Fibroblast of lung (primary cell): Measurements from ENCODE around the gene TENT4A. TPM values are rescaled to one million over a fixed set of nuclear protein-coding genes. Genes with fewer than 3 reads are reported as not detected.

ENCODE experiments used
- DNase-seq, 2 donors: peaks; one replicate each; pipeline versions ENCODE4 v3.0.0 to v3.0.0-alpha.2; 2010; ENCODE audit warnings: low read depth in 2 of 2
- H2AFZ ChIP-seq: 2 replicates; pipeline ENCODE4 v1.5.1; 2012; ENCODE audit warnings: low read length, control low read depth, inconsistent platforms
- H3K27ac ChIP-seq: 2 replicates; pipeline ENCODE4 v1.5.1; 2011; ENCODE audit warnings: low read length, control low read depth; ENCODE audit not compliant: insufficient read depth
- H3K27me3 ChIP-seq: 2 replicates; pipeline ENCODE4 v1.5.1; 2011; ENCODE audit warnings: mild to moderate bottlenecking, low read length; ENCODE audit not compliant: control insufficient read depth, insufficient read depth
- H3K36me3 ChIP-seq: 2 replicates; pipeline ENCODE4 v1.5.1; 2011; ENCODE audit warnings: low read length; ENCODE audit not compliant: control insufficient read depth, insufficient read depth
- H3K4me1 ChIP-seq: 2 replicates; pipeline ENCODE4 v1.5.1; 2011; ENCODE audit warnings: low read length; ENCODE audit not compliant: control insufficient read depth, insufficient read depth; ENCODE audit errors: extremely low read depth
- H3K4me2 ChIP-seq: 2 replicates; pipeline ENCODE4 v1.5.1; 2011; ENCODE audit warnings: low read length, control low read depth; ENCODE audit not compliant: insufficient read depth; ENCODE audit errors: extremely low read depth
- H3K4me3 ChIP-seq, 4 experiments: fragments of 200-600 bp in 1 of 4; sonication (generic) in 1 of 4; replicated peaks in 1 of 4; 2 replicates each; pipeline ENCODE4 v1.5.1; 2011 to 2016; ENCODE audit warnings: low read length in 4 of 4, low read depth in 3 of 4, mild to moderate bottlenecking in 3 of 4, control low read depth in 2 of 4, inconsistent platforms in 1 of 4, mixed read lengths in 1 of 4; ENCODE audit not compliant: insufficient read depth in 1 of 4; ENCODE audit errors: control extremely low read depth in 1 of 4
- H3K79me2 ChIP-seq: 2 replicates; pipeline ENCODE4 v1.5.1; 2012; ENCODE audit warnings: mild to moderate bottlenecking, low read length, inconsistent platforms; ENCODE audit not compliant: control insufficient read depth, insufficient read depth
- H3K9ac ChIP-seq: 2 replicates; pipeline ENCODE4 v1.5.1; 2011; ENCODE audit warnings: mild to moderate bottlenecking, low read length, control low read depth; ENCODE audit not compliant: insufficient read depth
- H3K9me3 ChIP-seq: 2 replicates; pipeline ENCODE4 v1.5.1; 2012; ENCODE audit warnings: low read depth, low read length; ENCODE audit not compliant: control insufficient read depth, insufficient read depth
- H4K20me1 ChIP-seq: 2 replicates; pipeline ENCODE4 v1.5.1; 2011; ENCODE audit warnings: low read length; ENCODE audit not compliant: control insufficient read depth, insufficient read depth; ENCODE audit errors: extremely low read depth
- EZH2 ChIP-seq: IDR thresholded peaks from 2 replicates; pipeline ENCODE4 v1.5.1; 2012; ENCODE audit warnings: low read length, control low read depth, mild to moderate bottlenecking; ENCODE audit errors: missing control alignments
- polyA plus RNA-seq, 2 donors: library from polyadenylated mRNA; depleted of rRNA in 1 of 2; stranded (reverse) in 1 of 2; unstranded in 1 of 2; fragments of >200 nt; gene quantifications; 2 replicates each; pipeline ENCODE4 v1.2.1, GENCODE V29; 2011 to 2012; ENCODE audit warnings: missing spikeins in 1 of 2
- total RNA-seq: library from RNA; depleted of rRNA; stranded (reverse); fragments of >200 nt; gene quantifications from 2 replicates; pipeline ENCODE4 v1.2.1, GENCODE V29; 2014
- TF ChIP-seq, protein P1 (sequence below), 2 donors: IDR thresholded peaks in 1 of 2; conservative IDR thresholded peaks in 1 of 2; 1 replicate in 1 of 2; 2 replicates in 1 of 2; pipeline ENCODE4 v1.5.1; 2011 to 2012; ENCODE audit warnings: low read length in 2 of 2, control low read depth in 1 of 2, inconsistent platforms in 1 of 2, low read depth in 1 of 2, mild to moderate bottlenecking in 1 of 2

TENT4A gene
- total and polyA plus RNA-seq, 2 donors (not counting 1 experiment from before 2014, with no cell fraction given): 3.1 to 10.4 TPM

- H3K36me3 ChIP-seq: peaks cover 2% of the 10 kb centered on the region
- no peak overlapping the region for H3K4me2 ChIP-seq
- no peaks in the 10 kb centered on the region for H3K27me3 ChIP-seq
- no peak overlapping the region for H2AFZ ChIP-seq
- no peak overlapping the region for H3K9ac ChIP-seq
- H3K79me2 ChIP-seq: peaks cover 90% of the 10 kb centered on the region
- H3K9me3 ChIP-seq: no peaks in the 10 kb centered on the region
- H3K4me1 ChIP-seq: peaks cover 21% of the 10 kb centered on the region
- no peak overlapping the region for H3K27ac ChIP-seq
- no peak for DNase-seq
- no peak overlapping the region for H3K4me3 ChIP-seq
- peaks cover 6% of the 10 kb centered on the region for H4K20me1 ChIP-seq
- TF ChIP-seq, protein P1, sequence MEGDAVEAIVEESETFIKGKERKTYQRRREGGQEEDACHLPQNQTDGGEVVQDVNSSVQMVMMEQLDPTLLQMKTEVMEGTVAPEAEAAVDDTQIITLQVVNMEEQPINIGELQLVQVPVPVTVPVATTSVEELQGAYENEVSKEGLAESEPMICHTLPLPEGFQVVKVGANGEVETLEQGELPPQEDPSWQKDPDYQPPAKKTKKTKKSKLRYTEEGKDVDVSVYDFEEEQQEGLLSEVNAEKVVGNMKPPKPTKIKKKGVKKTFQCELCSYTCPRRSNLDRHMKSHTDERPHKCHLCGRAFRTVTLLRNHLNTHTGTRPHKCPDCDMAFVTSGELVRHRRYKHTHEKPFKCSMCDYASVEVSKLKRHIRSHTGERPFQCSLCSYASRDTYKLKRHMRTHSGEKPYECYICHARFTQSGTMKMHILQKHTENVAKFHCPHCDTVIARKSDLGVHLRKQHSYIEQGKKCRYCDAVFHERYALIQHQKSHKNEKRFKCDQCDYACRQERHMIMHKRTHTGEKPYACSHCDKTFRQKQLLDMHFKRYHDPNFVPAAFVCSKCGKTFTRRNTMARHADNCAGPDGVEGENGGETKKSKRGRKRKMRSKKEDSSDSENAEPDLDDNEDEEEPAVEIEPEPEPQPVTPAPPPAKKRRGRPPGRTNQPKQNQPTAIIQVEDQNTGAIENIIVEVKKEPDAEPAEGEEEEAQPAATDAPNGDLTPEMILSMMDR (conservative IDR thresholded peaks at IDR 0.05 in 1 of 2, IDR thresholded peaks at IDR 0.05 in 1 of 2; ENCODE audit: low read depth in 1 of 2, low read length in 2 of 2): no peak
- no peak for TF ChIP-seq EZH2
These were observed 5.0 kb downstream of the TENT4A start for GRCh38 chr5:6718161-6718681.

- peaks cover 6% of the 10 kb centered on the region for H4K20me1 ChIP-seq
- H3K4me1 ChIP-seq: peaks cover 21% of the 10 kb centered on the region
- peaks cover 95% of the 10 kb centered on the region for H3K79me2 ChIP-seq
- no peak for TF ChIP-seq EZH2
- TF ChIP-seq, protein P1 (conservative IDR thresholded peaks at IDR 0.05 in 1 of 2, IDR thresholded peaks at IDR 0.05 in 1 of 2; ENCODE audit: low read depth in 1 of 2, low read length in 2 of 2): no peak
- no peak overlapping the region for H2AFZ ChIP-seq
- H3K27me3 ChIP-seq: no peaks in the 10 kb centered on the region
- peaks cover 2% of the 10 kb centered on the region for H3K36me3 ChIP-seq
- H3K9ac ChIP-seq: no peak overlapping the region
- no peak overlapping the region for H3K4me3 ChIP-seq
- no peaks in the 10 kb centered on the region for H3K9me3 ChIP-seq
- H3K27ac ChIP-seq: no peak overlapping the region
- DNase-seq: no peak
- H3K4me2 ChIP-seq: no peak overlapping the region
These were observed 5.5 kb downstream of the TENT4A start for GRCh38 chr5:6718718-6719117.

DNA sequence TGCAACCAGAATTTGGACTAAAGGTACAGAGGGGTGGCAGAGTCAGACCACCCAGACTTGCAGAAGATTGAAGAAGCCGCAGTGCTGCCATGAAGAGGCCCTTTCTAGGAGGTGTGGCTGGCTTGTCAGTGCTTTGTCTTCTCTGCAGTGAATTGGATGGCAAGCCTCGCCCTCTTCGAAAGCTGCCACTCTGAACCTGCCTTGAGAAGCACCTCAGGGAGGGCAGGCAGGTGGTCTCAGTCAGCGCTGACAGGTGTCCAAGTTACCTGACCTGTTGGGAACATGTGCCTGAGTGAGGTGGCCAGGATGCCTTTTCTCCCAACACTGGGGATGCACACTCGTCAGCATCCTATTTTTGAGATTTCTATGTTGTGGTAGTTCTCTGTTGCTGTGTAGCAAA, 6.2 kb downstream of the TENT4A start:
- H3K9ac ChIP-seq: no peak overlapping the region
- no peak overlapping the region for H3K27ac ChIP-seq
- no peak for DNase-seq
- no peak overlapping the region for H2AFZ ChIP-seq
- peaks cover 99% of the 10 kb centered on the region for H3K79me2 ChIP-seq
- peaks cover 6% of the 10 kb centered on the region for H4K20me1 ChIP-seq
- no peak overlapping the region for H3K4me2 ChIP-seq
- no peaks in the 10 kb centered on the region for H3K27me3 ChIP-seq
- H3K9me3 ChIP-seq: no peaks in the 10 kb centered on the region
- H3K4me1 ChIP-seq: peaks cover 21% of the 10 kb centered on the region
- TF ChIP-seq EZH2: no peak
- TF ChIP-seq, protein P1 (conservative IDR thresholded peaks at IDR 0.05 in 1 of 2, IDR thresholded peaks at IDR 0.05 in 1 of 2; ENCODE audit: low read depth in 1 of 2, low read length in 2 of 2): no peak
- H3K36me3 ChIP-seq: peaks cover 2% of the 10 kb centered on the region
- no peak overlapping the region for H3K4me3 ChIP-seq
